Osteoblast (primary cell): ENCODE results near the gene CAMTA1. TPM values are rescaled to one million over a fixed set of nuclear protein-coding genes. Genes with fewer than 3 reads are reported as not detected.

Source experiments
- DNase-seq: peaks from one replicate; pipeline ENCODE4 v3.0.0; 2011; ENCODE audit warnings: low spot score, mixed read lengths; ENCODE audit not compliant: insufficient read length; ENCODE audit errors: missing footprints
- H2AFZ ChIP-seq: 2 replicates; pipeline ENCODE4 v1.6.0; 2011; ENCODE audit warnings: mild to moderate bottlenecking, low read length
- H3K27ac ChIP-seq: 2 replicates; pipeline ENCODE4 v1.5.1; 2011; ENCODE audit warnings: mild to moderate bottlenecking, low read depth, low read length, moderate library complexity
- H3K27me3 ChIP-seq: 2 replicates; pipeline ENCODE4 v1.6.0; 2012; ENCODE audit warnings: mild to moderate bottlenecking, control low read depth, inconsistent platforms, low read length, moderate library complexity; ENCODE audit not compliant: insufficient read depth
- H3K36me3 ChIP-seq: 2 replicates; pipeline ENCODE4 v1.5.1; 2011; ENCODE audit warnings: mild to moderate bottlenecking, low read length, control low read depth, moderate library complexity; ENCODE audit not compliant: insufficient read depth
- H3K4me1 ChIP-seq: 2 replicates; pipeline ENCODE4 v1.5.1; 2011; ENCODE audit warnings: mild to moderate bottlenecking, low read length, control low read depth, moderate library complexity; ENCODE audit not compliant: insufficient read depth
- H3K4me2 ChIP-seq: 2 replicates; pipeline ENCODE4 v1.6.0; 2011; ENCODE audit warnings: mild to moderate bottlenecking, low read length; ENCODE audit not compliant: insufficient read depth
- H3K4me3 ChIP-seq: fragments of 200-600 bp; sonication (generic); 3 replicates; pipeline ENCODE4 v1.5.1; 2012; ENCODE audit warnings: mild to moderate bottlenecking, low read length, inconsistent platforms; ENCODE audit not compliant: insufficient read depth
- H3K79me2 ChIP-seq: 2 replicates; pipeline ENCODE4 v1.6.0; 2012; ENCODE audit warnings: mild to moderate bottlenecking, low read length, control low read depth, inconsistent platforms; ENCODE audit not compliant: insufficient read depth
- H3K9me3 ChIP-seq: 2 replicates; pipeline ENCODE4 v1.5.1; 2011; ENCODE audit warnings: low read depth, low read length, control low read depth
- H4K20me1 ChIP-seq: 2 replicates; pipeline ENCODE4 v1.6.0; 2012; ENCODE audit warnings: mild to moderate bottlenecking, low read length, control low read depth; ENCODE audit not compliant: insufficient read depth
- total RNA-seq: library from RNA; depleted of rRNA; stranded (reverse); fragments of >200 nt; gene quantifications from 2 replicates; pipeline ENCODE4 v1.2.3, GENCODE V29; 2012
- TF ChIP-seq, protein P1 (sequence below): IDR thresholded peaks from 2 replicates; pipeline ENCODE4 v1.5.1; 2011; ENCODE audit warnings: mild to moderate bottlenecking, low read depth, low read length, moderate library complexity; ENCODE audit errors: extremely low read depth

CAMTA1 gene
- total RNA-seq, 1 donor = 47.4 TPM

DNA sequence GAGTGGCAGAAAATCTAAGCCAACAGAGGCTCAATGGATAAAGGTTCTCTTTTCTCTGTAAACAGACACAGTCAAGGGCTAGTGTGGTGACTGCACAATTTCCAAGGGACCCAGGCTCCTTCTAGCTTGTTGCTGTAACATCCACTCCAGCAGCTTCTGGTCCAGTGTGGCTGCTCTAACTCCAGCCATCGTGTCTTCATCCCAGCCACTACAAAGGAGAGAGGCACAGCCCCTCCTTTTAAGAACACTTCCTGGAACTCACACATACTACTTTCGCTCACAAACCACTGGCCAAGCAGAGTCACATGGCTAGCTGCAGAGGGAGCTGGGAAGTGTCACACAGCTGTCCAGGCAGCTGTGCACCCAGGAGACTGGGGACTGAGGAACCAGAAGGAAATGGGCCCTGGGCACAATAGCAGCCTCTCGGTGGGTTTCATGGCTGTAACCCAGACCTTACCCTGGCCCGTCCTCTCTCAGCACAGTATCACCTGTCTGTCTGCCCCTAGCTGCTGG, 797.3 kb downstream of the CAMTA1 start:
- H2AFZ ChIP-seq = no peak overlapping the region
- H3K27me3 ChIP-seq = no peaks in the 10 kb centered on the region
- H3K9me3 ChIP-seq = no peaks in the 10 kb centered on the region
- H3K4me2 ChIP-seq = no peak overlapping the region
- H3K27ac ChIP-seq = no peak overlapping the region
- H4K20me1 ChIP-seq = no peaks in the 10 kb centered on the region
- peaks cover 11% of the 10 kb centered on the region for H3K4me1 ChIP-seq
- H3K36me3 ChIP-seq = no peaks in the 10 kb centered on the region
- TF ChIP-seq, protein P1, sequence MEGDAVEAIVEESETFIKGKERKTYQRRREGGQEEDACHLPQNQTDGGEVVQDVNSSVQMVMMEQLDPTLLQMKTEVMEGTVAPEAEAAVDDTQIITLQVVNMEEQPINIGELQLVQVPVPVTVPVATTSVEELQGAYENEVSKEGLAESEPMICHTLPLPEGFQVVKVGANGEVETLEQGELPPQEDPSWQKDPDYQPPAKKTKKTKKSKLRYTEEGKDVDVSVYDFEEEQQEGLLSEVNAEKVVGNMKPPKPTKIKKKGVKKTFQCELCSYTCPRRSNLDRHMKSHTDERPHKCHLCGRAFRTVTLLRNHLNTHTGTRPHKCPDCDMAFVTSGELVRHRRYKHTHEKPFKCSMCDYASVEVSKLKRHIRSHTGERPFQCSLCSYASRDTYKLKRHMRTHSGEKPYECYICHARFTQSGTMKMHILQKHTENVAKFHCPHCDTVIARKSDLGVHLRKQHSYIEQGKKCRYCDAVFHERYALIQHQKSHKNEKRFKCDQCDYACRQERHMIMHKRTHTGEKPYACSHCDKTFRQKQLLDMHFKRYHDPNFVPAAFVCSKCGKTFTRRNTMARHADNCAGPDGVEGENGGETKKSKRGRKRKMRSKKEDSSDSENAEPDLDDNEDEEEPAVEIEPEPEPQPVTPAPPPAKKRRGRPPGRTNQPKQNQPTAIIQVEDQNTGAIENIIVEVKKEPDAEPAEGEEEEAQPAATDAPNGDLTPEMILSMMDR = no peak
- no peaks in the 10 kb centered on the region for H3K79me2 ChIP-seq
- DNase-seq = peak; percentile 47
- H3K4me3 ChIP-seq = no peak overlapping the region

DNA sequence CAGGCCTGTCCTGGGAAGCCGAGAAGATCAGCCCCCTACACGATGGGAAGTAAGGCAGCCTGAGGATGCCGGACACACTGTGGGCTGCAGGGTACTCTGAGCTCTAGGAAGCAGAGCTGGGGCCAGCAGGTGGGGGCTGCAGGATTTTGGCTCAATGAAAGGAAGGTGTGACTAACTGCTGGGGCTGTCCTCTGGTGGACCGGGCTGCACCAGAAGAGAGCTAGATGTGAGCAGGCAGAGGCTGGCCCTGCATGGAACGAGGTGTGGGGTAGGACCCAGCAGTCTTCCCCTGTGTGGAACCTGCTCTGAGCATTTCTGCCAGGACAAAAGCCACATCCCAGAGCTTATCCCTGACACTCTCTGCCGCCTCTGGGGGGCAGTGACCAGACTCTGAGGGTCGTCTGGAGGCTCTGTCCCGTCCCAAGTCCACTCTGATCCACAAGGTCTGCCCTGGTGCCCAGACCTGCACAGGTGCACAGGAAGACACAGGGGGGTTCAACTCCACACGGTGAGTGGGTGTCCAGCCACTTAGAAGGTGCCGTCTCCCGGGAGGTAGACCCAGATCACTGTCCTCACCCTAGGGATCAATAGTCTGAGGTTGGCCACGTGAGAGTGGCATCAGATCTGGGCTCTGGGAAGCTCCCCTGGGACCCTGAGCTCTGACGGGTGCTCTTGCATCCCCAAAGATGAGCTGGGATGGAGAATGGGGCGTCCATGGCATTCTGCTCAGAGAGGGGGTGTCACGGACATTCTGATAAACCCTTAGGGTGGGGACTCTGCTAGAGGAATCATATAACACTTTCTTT, 798.2 kb downstream of the CAMTA1 start:
- no peak overlapping the region for H3K4me2 ChIP-seq
- H3K4me1 ChIP-seq = peaks cover 11% of the 10 kb centered on the region
- H3K9me3 ChIP-seq = no peaks in the 10 kb centered on the region
- peaks cover 2% of the 10 kb centered on the region for H3K27me3 ChIP-seq
- no peak overlapping the region for H2AFZ ChIP-seq
- TF ChIP-seq, protein P1 = no peak
- no peak overlapping the region for H3K27ac ChIP-seq
- H3K4me3 ChIP-seq = no peak overlapping the region
- H3K79me2 ChIP-seq = no peaks in the 10 kb centered on the region
- peak; percentile 74 for DNase-seq
- no peaks in the 10 kb centered on the region for H4K20me1 ChIP-seq
- no peaks in the 10 kb centered on the region for H3K36me3 ChIP-seq

DNA sequence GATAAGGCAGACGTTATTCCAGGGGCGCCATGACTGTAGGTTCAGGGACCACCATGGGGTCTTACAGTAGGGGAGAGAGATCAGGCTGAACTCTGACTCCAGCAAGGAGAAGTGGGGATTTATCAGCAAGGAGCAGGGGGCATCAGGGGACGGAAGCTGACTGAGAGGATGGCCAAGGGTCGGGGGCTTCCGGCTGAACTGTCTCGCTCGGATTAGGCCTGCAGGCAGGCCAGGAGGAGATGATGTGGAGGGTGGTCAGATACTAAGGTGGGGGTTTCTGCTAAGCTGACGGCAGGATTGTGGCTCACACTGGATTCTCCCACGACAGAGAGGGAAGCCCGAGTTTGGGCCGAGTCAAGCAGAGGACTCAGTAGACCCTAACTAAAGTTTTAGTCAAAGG, 798.9 kb downstream of the CAMTA1 start:
- no peak overlapping the region for H3K4me2 ChIP-seq
- H2AFZ ChIP-seq = no peak overlapping the region
- no peak for DNase-seq
- no peak overlapping the region for H3K4me3 ChIP-seq
- H3K36me3 ChIP-seq = no peaks in the 10 kb centered on the region
- no peaks in the 10 kb centered on the region for H3K9me3 ChIP-seq
- H3K4me1 ChIP-seq = peaks cover 11% of the 10 kb centered on the region
- no peaks in the 10 kb centered on the region for H4K20me1 ChIP-seq
- TF ChIP-seq, protein P1 = no peak
- H3K27ac ChIP-seq = no peak overlapping the region
- H3K79me2 ChIP-seq = no peaks in the 10 kb centered on the region
- peaks cover 2% of the 10 kb centered on the region for H3K27me3 ChIP-seq

DNA sequence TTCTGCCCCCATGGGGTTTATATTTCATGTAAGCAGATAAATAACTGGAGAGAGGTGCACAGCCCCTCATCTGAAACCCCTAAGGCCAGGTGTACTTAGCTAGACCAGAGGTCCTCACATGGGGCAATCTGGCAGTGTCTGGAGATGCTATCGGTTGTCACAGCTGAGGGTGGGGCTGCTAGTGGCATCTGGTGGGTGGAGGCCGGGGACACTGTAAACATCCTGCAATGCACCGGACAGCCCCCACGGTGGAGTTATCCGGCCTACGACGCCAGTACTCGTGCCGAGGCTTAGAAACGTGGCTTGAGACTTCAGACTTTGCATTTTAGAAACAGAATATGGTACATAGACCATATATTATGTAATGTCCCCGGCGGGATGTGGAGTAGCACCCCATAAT, 799.4 kb downstream of the CAMTA1 start:
- Histone ChIP-seq H3K36me3 (no peaks in the 10 kb centered on the region), H3K9me3 (no peaks in the 10 kb centered on the region), H3K4me2 (no peak overlapping the region), H2AFZ (no peak overlapping the region), H3K27ac (no peak overlapping the region), H3K4me1 (peaks cover 11% of the 10 kb centered on the region), H3K27me3 (peaks cover 2% of the 10 kb centered on the region), H3K4me3 (no peak overlapping the region), H4K20me1 (no peaks in the 10 kb centered on the region), H3K79me2 (no peaks in the 10 kb centered on the region)
- TF ChIP-seq, protein P1 = no peak
- no peak for DNase-seq
